Stomach (tissue), 4 donors: ENCODE results near the gene ATG9A.

Source experiments
- CTCF ChIP-seq, 7 experiments: fragments of 450-650 bp in 4 of 7; fragments of 200-600 bp in 3 of 7; sonication (generic) in 3 of 7; IDR thresholded peaks; one replicate each; pipeline ENCODE4 v1.5.1; 2016 to 2019; ENCODE audit warnings: antibody characterized with exemption in 7 of 7, control low read depth in 2 of 7, mild to moderate bottlenecking in 1 of 7
- EP300 ChIP-seq: sonication (generic); formaldehyde crosslinking; IDR thresholded peaks from one replicate; pipeline ENCODE4 v1.6.1; 2017; ENCODE audit warnings: antibody characterized with exemption
- POLR2A ChIP-seq, 4 donors: fragments of 450-650 bp; IDR thresholded peaks; one replicate each; pipeline ENCODE4 v1.6.1; 2016; ENCODE audit warnings: antibody characterized with exemption in 4 of 4, control low read depth in 2 of 4, mild to moderate bottlenecking in 1 of 4, moderate library complexity in 1 of 4
- POLR2AphosphoS5 ChIP-seq, 3 donors: sonication (generic); formaldehyde crosslinking; IDR thresholded peaks; one replicate each; pipeline ENCODE4 v1.6.1; 2016; ENCODE audit warnings: antibody characterized with exemption in 3 of 3

DNA sequence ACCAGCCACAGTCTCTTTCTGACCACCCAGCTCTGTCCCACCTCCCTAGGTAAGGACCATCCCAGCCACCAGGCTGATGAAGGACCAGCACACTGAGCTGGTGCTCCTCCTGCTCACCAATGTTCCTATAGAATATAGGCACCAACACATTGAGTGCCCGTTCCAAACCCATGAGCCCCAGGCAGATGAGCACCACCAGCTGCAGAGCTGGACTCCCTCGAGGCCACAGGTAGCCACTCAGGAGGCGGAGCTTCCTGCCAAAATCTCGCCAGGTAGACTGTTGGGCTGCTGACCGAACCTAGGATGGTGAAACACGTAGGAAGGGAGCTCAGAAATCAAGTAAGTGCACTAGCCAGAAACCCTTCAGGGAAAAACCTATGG is 12.9 kb downstream of the ATG9A start:
- TF ChIP-seq CTCF (IDR thresholded peaks at IDR 0.05) = no peak
- TF ChIP-seq POLR2A (IDR thresholded peaks at IDR 0.05) = no peak
- TF ChIP-seq POLR2AphosphoS5 (IDR thresholded peaks at IDR 0.05) = no peak
- no peak for TF ChIP-seq EP300
